Activated T-cell treated with anti-CD3 and anti-CD28 coated beads for 1 hour (primary cell): ENCODE data around the gene YPEL2.

Experiments used
- DNase-seq: peaks from one replicate; pipeline ENCODE4 v3.0.0-alpha.2; 2020; ENCODE audit warnings: low read depth

YPEL2 gene

GRCh38 chr17:59330053-59330942, 1.2 kb upstream of the YPEL2 start:
- DNase-seq: no peak

GRCh38 chr17:59331929-59332748, 684 bp downstream of the YPEL2 start:
- no peak for DNase-seq

- no peak for DNase-seq
Observed at GRCh38 chr17:59332749-59333377, 1.4 kb downstream of the YPEL2 start.

- no peak for DNase-seq
Observed at GRCh38 chr17:59333836-59334235, 2.4 kb downstream of the YPEL2 start.

- no peak for DNase-seq
Observed at GRCh38 chr17:59335685-59336084, 4.2 kb downstream of the YPEL2 start.

GRCh38 chr17:59337741-59338299, 6.4 kb downstream of the YPEL2 start:
- no peak for DNase-seq

- DNase-seq: no peak
Observed at GRCh38 chr17:59338498-59338897, 7.0 kb downstream of the YPEL2 start.

GRCh38 chr17:59341922-59342321, 10.5 kb downstream of the YPEL2 start:
- DNase-seq: no peak

GRCh38 chr17:59342681-59343131, 11.3 kb downstream of the YPEL2 start:
- no peak for DNase-seq

GRCh38 chr17:59345476-59345875, 14.0 kb downstream of the YPEL2 start:
- DNase-seq: no peak

GRCh38 chr17:59346341-59346740, 14.9 kb downstream of the YPEL2 start:
- no peak for DNase-seq

- no peak for DNase-seq
Observed at GRCh38 chr17:59346876-59347407, 15.5 kb downstream of the YPEL2 start.

- no peak for DNase-seq
Observed at GRCh38 chr17:59347975-59348391, 16.5 kb downstream of the YPEL2 start.

GRCh38 chr17:59349178-59349577, 17.7 kb downstream of the YPEL2 start:
- DNase-seq: no peak

- DNase-seq: no peak
Observed at GRCh38 chr17:59353106-59353854, 21.8 kb downstream of the YPEL2 start.

GRCh38 chr17:59353936-59354755, 22.7 kb downstream of the YPEL2 start:
- DNase-seq: no peak

GRCh38 chr17:59355030-59355701, 23.7 kb downstream of the YPEL2 start:
- no peak for DNase-seq

- DNase-seq: no peak
Observed at GRCh38 chr17:59355702-59356325, 24.4 kb downstream of the YPEL2 start.

GRCh38 chr17:59356543-59357218, 25.2 kb downstream of the YPEL2 start:
- no peak for DNase-seq
